Peyer's patch (tissue), 4 donors: ENCODE data around the gene CNNM2.

Experiments used
- CTCF ChIP-seq, 6 experiments: fragments of 450-650 bp in 4 of 6; fragments of 200-600 bp in 2 of 6; sonication (generic) in 1 of 6; IDR thresholded peaks; one replicate each; pipeline ENCODE4 v1.5.1; 2017 to 2019; ENCODE audit warnings: antibody characterized with exemption in 6 of 6, mild to moderate bottlenecking in 3 of 6, moderate library complexity in 1 of 6
- POLR2A ChIP-seq, 2 donors: fragments of 450-650 bp; IDR thresholded peaks; one replicate each; pipeline ENCODE4 v1.5.1; 2017; ENCODE audit warnings: antibody characterized with exemption in 2 of 2, mild to moderate bottlenecking in 2 of 2, moderate library complexity in 2 of 2

GRCh38 chr10:103095005-103095404, 176.9 kb downstream of the CNNM2 start:
- TF ChIP-seq CTCF (IDR thresholded peaks at IDR 0.05), result no peak
- no peak for TF ChIP-seq POLR2A (IDR thresholded peaks at IDR 0.05)
